ENCODE data around the gene MAGI1.

Gene MAGI1

GRCh38 chr3:65828706-65829105, 210.0 kb downstream of the MAGI1 start:
- peaks cover 5% of the 10 kb centered on the region for H3K79me1 ChIP-seq (ENCODE audit: low read length)
- H3K27me3 ChIP-seq (ENCODE audit: insufficient read depth, low read length, poor library complexity) = no peaks in the 10 kb centered on the region
- no peak overlapping the region for H3K9ac ChIP-seq (ENCODE audit: low read length)
- H3K79me2 ChIP-seq (ENCODE audit: control insufficient read depth, insufficient read depth, low read length) = peaks cover 5% of the 10 kb centered on the region
- no peak overlapping the region for H3K4me2 ChIP-seq (ENCODE audit: low read length)
- H4K8ac ChIP-seq (ENCODE audit: low read depth, low read length) = no peak overlapping the region
- H2BK120ac ChIP-seq (ENCODE audit: low read depth, low read length) = no peak overlapping the region
- H3K27ac ChIP-seq (ENCODE audit: low read depth, low read length) = no peak overlapping the region
- WGBS (ENCODE audit: extremely low coverage, insufficient coverage, low lambda C conversion rate) = no CpG with 5 or more reads among the region's 6 CpGs
- H3K4me3 ChIP-seq (ENCODE audit: low read length) = no peak overlapping the region
- H3K36me3 ChIP-seq (ENCODE audit: control insufficient read depth, insufficient read depth, low read length) = no peaks in the 10 kb centered on the region
- no peak overlapping the region for H3K18ac ChIP-seq (ENCODE audit: low read length)
- H4K5ac ChIP-seq (ENCODE audit: low read length) = no peak overlapping the region
- H2BK5ac ChIP-seq (ENCODE audit: low read length) = no peak overlapping the region
- H3K4ac ChIP-seq (ENCODE audit: low read depth, low read length) = no peak overlapping the region
- H2AK5ac ChIP-seq (ENCODE audit: low read length) = no peak overlapping the region
- DNase-seq = peak; percentile 69
- H3K23ac ChIP-seq (ENCODE audit: low read length) = no peak overlapping the region
- H3K56ac ChIP-seq (ENCODE audit: low read length) = no peak overlapping the region
- H2BK15ac ChIP-seq (replicated peaks; ENCODE audit: low read depth) = no peak overlapping the region
- peaks cover 2% of the 10 kb centered on the region for H3K4me1 ChIP-seq (ENCODE audit: control insufficient read depth, low read depth, low read length)

- no peak overlapping the region for H3K4me2 ChIP-seq (ENCODE audit: low read length)
- WGBS (ENCODE audit: extremely low coverage, insufficient coverage, low lambda C conversion rate) = no CpG with 5 or more reads among the region's 2 CpGs
These were observed 211.6 kb downstream of the MAGI1 start for GRCh38 chr3:65827076-65827475.

DNA sequence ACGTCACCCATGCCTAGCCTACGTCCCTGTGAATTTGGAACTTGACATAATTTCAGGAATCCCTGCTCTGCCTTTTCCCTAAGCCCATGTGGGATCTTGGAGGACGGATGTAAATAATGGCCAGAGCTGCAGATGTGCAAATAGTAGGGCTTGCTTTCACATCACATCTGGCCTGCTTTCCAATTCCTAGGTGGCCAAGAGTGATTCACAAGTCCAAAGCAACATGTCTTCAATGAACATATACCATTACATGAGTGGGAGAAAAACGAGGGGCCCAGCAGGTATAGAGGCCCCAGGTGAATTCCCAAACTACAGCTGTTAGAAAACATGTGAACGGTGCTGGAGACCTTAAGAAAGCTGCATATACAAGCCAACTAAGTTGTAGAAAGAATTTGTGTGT, 214.6 kb downstream of the MAGI1 start:
- H3K4me3 ChIP-seq (ENCODE audit: low read length) = no peak overlapping the region
- no peak overlapping the region for H2AK5ac ChIP-seq (ENCODE audit: low read length)
- no peak overlapping the region for H3K23ac ChIP-seq (ENCODE audit: low read length)
- H3K4ac ChIP-seq (ENCODE audit: low read depth, low read length) = no peak overlapping the region
- no peaks in the 10 kb centered on the region for H3K27me3 ChIP-seq (ENCODE audit: insufficient read depth, low read length, poor library complexity)
- no peak overlapping the region for H4K8ac ChIP-seq (ENCODE audit: low read depth, low read length)
- H3K18ac ChIP-seq (ENCODE audit: low read length) = no peak overlapping the region
- H3K4me2 ChIP-seq (ENCODE audit: low read length) = no peak overlapping the region
- no peak for DNase-seq
- no peaks in the 10 kb centered on the region for H3K36me3 ChIP-seq (ENCODE audit: control insufficient read depth, insufficient read depth, low read length)
- no peak overlapping the region for H2BK5ac ChIP-seq (ENCODE audit: low read length)
- WGBS (ENCODE audit: extremely low coverage, insufficient coverage, low lambda C conversion rate) = no CpG with 5 or more reads among the region's 5 CpGs
- peaks cover 8% of the 10 kb centered on the region for H3K79me1 ChIP-seq (ENCODE audit: low read length)
- no peaks in the 10 kb centered on the region for H3K4me1 ChIP-seq (ENCODE audit: control insufficient read depth, low read depth, low read length)
- H3K27ac ChIP-seq (ENCODE audit: low read depth, low read length) = no peak overlapping the region
- no peak overlapping the region for H2BK15ac ChIP-seq (replicated peaks; ENCODE audit: low read depth)
- H3K56ac ChIP-seq (ENCODE audit: low read length) = no peak overlapping the region
- H3K9ac ChIP-seq (ENCODE audit: low read length) = no peak overlapping the region
- no peak overlapping the region for H4K5ac ChIP-seq (ENCODE audit: low read length)
- H3K79me2 ChIP-seq (ENCODE audit: control insufficient read depth, insufficient read depth, low read length) = peaks cover 5% of the 10 kb centered on the region
- no peak overlapping the region for H2BK120ac ChIP-seq (ENCODE audit: low read depth, low read length)

More at GRCh38 chr3:65827076-65827475, 211.6 kb downstream of the MAGI1 start:
- Histone ChIP-seq H3K27ac (ENCODE audit: low read depth, low read length) (no peak overlapping the region), H3K4me1 (ENCODE audit: control insufficient read depth, low read depth, low read length) (peaks cover 2% of the 10 kb centered on the region), H3K27me3 (ENCODE audit: insufficient read depth, low read length, poor library complexity) (no peaks in the 10 kb centered on the region), H3K23ac (ENCODE audit: low read length) (no peak overlapping the region), H3K79me2 (ENCODE audit: control insufficient read depth, insufficient read depth, low read length) (peaks cover 5% of the 10 kb centered on the region), H2BK15ac (replicated peaks; ENCODE audit: low read depth) (no peak overlapping the region), H4K5ac (ENCODE audit: low read length) (no peak overlapping the region), H3K18ac (ENCODE audit: low read length) (no peak overlapping the region), H3K36me3 (ENCODE audit: control insufficient read depth, insufficient read depth, low read length) (no peaks in the 10 kb centered on the region), H2BK5ac (ENCODE audit: low read length) (no peak overlapping the region), H2AK5ac (ENCODE audit: low read length) (no peak overlapping the region), H4K8ac (ENCODE audit: low read depth, low read length) (no peak overlapping the region), H3K9ac (ENCODE audit: low read length) (no peak overlapping the region), H2BK120ac (ENCODE audit: low read depth, low read length) (no peak overlapping the region), H3K79me1 (ENCODE audit: low read length) (peaks cover 5% of the 10 kb centered on the region), H3K56ac (ENCODE audit: low read length) (no peak overlapping the region), H3K4me3 (ENCODE audit: low read length) (no peak overlapping the region), H3K4ac (ENCODE audit: low read depth, low read length) (no peak overlapping the region)
- DNase-seq = no peak

DNA sequence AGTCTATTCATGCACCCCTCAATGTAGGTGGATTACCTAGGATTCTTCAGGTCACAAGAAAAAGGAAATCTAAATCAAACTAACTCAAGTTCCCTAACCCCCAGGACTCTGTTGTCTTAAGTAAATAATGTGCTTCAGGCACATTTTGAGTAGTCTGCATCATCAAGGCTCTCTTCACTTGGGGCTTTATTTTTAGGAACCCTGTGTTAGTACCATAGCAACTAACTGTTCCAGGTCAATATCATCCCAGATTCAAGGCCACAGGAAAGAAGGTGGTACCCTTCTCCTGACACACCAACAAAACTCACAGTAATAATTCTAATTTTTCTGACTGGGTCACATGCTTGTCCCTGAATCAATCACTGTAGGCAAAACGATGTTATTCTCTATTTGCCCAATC, 218.1 kb downstream of the MAGI1 start:
- Histone ChIP-seq H3K4ac (ENCODE audit: low read depth, low read length) (no peak overlapping the region), H3K56ac (ENCODE audit: low read length) (no peak overlapping the region), H4K5ac (ENCODE audit: low read length) (no peak overlapping the region), H3K27me3 (ENCODE audit: insufficient read depth, low read length, poor library complexity) (no peaks in the 10 kb centered on the region), H3K79me2 (ENCODE audit: control insufficient read depth, insufficient read depth, low read length) (no peaks in the 10 kb centered on the region), H3K27ac (ENCODE audit: low read depth, low read length) (no peak overlapping the region), H2BK15ac (replicated peaks; ENCODE audit: low read depth) (no peak overlapping the region), H3K9ac (ENCODE audit: low read length) (no peak overlapping the region), H3K4me3 (ENCODE audit: low read length) (no peak overlapping the region), H3K79me1 (ENCODE audit: low read length) (peaks cover 5% of the 10 kb centered on the region), H3K4me1 (ENCODE audit: control insufficient read depth, low read depth, low read length) (no peaks in the 10 kb centered on the region), H3K4me2 (ENCODE audit: low read length) (no peak overlapping the region), H2BK120ac (ENCODE audit: low read depth, low read length) (no peak overlapping the region), H2BK5ac (ENCODE audit: low read length) (no peak overlapping the region), H3K18ac (ENCODE audit: low read length) (no peak overlapping the region), H2AK5ac (ENCODE audit: low read length) (no peak overlapping the region), H3K36me3 (ENCODE audit: control insufficient read depth, insufficient read depth, low read length) (no peaks in the 10 kb centered on the region), H4K8ac (ENCODE audit: low read depth, low read length) (no peak overlapping the region), H3K23ac (ENCODE audit: low read length) (no peak overlapping the region)
- WGBS (ENCODE audit: extremely low coverage, insufficient coverage, low lambda C conversion rate) = no CpG with 5 or more reads among the region's 1 CpG
- DNase-seq = no peak

GRCh38 chr3:65819896-65820295, 218.8 kb downstream of the MAGI1 start:
- Histone ChIP-seq H4K5ac (ENCODE audit: low read length) (no peak overlapping the region), H3K9ac (ENCODE audit: low read length) (no peak overlapping the region), H4K8ac (ENCODE audit: low read depth, low read length) (no peak overlapping the region), H3K79me2 (ENCODE audit: control insufficient read depth, insufficient read depth, low read length) (no peaks in the 10 kb centered on the region), H2AK5ac (ENCODE audit: low read length) (no peak overlapping the region), H3K36me3 (ENCODE audit: control insufficient read depth, insufficient read depth, low read length) (no peaks in the 10 kb centered on the region), H3K18ac (ENCODE audit: low read length) (no peak overlapping the region), H2BK5ac (ENCODE audit: low read length) (no peak overlapping the region), H3K23ac (ENCODE audit: low read length) (no peak overlapping the region), H2BK15ac (replicated peaks; ENCODE audit: low read depth) (no peak overlapping the region), H3K27ac (ENCODE audit: low read depth, low read length) (no peak overlapping the region), H3K56ac (ENCODE audit: low read length) (no peak overlapping the region), H3K4ac (ENCODE audit: low read depth, low read length) (no peak overlapping the region), H3K4me2 (ENCODE audit: low read length) (no peak overlapping the region), H3K4me1 (ENCODE audit: control insufficient read depth, low read depth, low read length) (no peaks in the 10 kb centered on the region), H2BK120ac (ENCODE audit: low read depth, low read length) (no peak overlapping the region), H3K27me3 (ENCODE audit: insufficient read depth, low read length, poor library complexity) (no peaks in the 10 kb centered on the region), H3K4me3 (ENCODE audit: low read length) (no peak overlapping the region), H3K79me1 (ENCODE audit: low read length) (peaks cover 5% of the 10 kb centered on the region)
- DNase-seq = no peak

GRCh38 chr3:65817553-65818126, 221.1 kb downstream of the MAGI1 start:
- Histone ChIP-seq H2BK15ac (replicated peaks; ENCODE audit: low read depth) (no peak overlapping the region), H3K36me3 (ENCODE audit: control insufficient read depth, insufficient read depth, low read length) (no peaks in the 10 kb centered on the region), H3K4ac (ENCODE audit: low read depth, low read length) (no peak overlapping the region), H3K18ac (ENCODE audit: low read length) (no peak overlapping the region), H3K4me3 (ENCODE audit: low read length) (no peak overlapping the region), H3K27me3 (ENCODE audit: insufficient read depth, low read length, poor library complexity) (no peaks in the 10 kb centered on the region), H3K23ac (ENCODE audit: low read length) (no peak overlapping the region), H3K9ac (ENCODE audit: low read length) (no peak overlapping the region), H2BK120ac (ENCODE audit: low read depth, low read length) (no peak overlapping the region), H4K8ac (ENCODE audit: low read depth, low read length) (no peak overlapping the region), H3K79me2 (ENCODE audit: control insufficient read depth, insufficient read depth, low read length) (no peaks in the 10 kb centered on the region), H3K27ac (ENCODE audit: low read depth, low read length) (no peak overlapping the region), H3K79me1 (ENCODE audit: low read length) (peaks cover 5% of the 10 kb centered on the region), H4K5ac (ENCODE audit: low read length) (no peak overlapping the region), H2BK5ac (ENCODE audit: low read length) (no peak overlapping the region), H3K4me1 (ENCODE audit: control insufficient read depth, low read depth, low read length) (no peaks in the 10 kb centered on the region), H3K4me2 (ENCODE audit: low read length) (no peak overlapping the region), H2AK5ac (ENCODE audit: low read length) (no peak overlapping the region), H3K56ac (ENCODE audit: low read length) (no peak overlapping the region)
- no CpG with 5 or more reads among the region's 3 CpGs for WGBS (ENCODE audit: extremely low coverage, insufficient coverage, low lambda C conversion rate)
- DNase-seq = no peak

Data from mesendoderm (in vitro differentiated cells).